ENCODE results near the gene NEK4. TPM values are rescaled to one million over a fixed set of nuclear protein-coding genes. Genes with fewer than 3 reads are reported as not detected.

The NEK4 gene
- total and polyA plus RNA-seq, 2 of the 13 experiments (the other 11 are each of a cell fraction or from before 2014, with no cell fraction given): 16.5 to 38.0 TPM

DNA sequence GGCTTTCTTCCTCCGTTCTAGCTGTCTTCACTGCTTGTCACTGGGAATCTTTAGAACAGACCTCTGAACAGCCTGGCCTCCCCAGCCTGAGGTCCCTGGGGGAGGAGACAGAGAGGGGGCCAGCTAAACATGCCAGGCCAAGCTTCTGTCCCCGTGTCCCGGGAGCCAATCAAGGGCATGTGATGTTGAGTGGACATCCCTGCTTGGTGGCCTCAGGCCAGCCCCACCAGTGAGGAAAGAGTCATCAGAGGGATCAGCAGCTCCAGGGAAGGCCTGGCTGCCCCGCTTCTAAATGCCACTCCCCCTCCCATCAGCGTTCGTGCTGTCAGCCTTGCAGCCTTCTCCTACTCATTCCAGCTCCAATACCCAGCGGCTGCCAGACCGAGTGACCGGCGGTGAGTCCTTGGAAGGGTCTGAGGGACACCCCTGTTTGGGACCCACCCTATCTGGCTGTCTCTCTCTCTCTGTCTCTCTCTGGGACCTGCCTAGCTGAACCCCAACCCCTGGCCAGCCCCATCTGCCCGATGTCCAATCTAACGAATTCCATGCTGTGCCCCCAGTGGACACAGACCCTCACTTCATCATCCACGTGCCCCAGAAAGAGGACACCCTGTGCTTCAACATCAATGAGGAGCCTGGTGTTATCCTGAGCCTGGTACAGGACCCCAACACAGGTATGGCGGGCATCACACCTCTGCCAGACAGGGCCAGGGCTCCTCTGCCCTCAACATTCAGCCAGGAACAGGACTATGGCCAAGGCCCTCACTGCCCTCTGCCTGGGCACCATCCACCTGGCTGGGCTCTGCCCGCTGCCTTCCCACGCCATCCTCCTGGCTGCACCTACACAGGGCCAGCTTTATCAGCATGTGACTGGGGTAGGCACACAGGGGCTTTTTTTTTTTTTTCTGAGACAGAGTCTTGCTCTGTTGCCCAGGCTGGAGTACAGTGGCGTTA lies 17.2 kb upstream of the NEK4 start (continued):
- TF ChIP-seq, protein P1, sequence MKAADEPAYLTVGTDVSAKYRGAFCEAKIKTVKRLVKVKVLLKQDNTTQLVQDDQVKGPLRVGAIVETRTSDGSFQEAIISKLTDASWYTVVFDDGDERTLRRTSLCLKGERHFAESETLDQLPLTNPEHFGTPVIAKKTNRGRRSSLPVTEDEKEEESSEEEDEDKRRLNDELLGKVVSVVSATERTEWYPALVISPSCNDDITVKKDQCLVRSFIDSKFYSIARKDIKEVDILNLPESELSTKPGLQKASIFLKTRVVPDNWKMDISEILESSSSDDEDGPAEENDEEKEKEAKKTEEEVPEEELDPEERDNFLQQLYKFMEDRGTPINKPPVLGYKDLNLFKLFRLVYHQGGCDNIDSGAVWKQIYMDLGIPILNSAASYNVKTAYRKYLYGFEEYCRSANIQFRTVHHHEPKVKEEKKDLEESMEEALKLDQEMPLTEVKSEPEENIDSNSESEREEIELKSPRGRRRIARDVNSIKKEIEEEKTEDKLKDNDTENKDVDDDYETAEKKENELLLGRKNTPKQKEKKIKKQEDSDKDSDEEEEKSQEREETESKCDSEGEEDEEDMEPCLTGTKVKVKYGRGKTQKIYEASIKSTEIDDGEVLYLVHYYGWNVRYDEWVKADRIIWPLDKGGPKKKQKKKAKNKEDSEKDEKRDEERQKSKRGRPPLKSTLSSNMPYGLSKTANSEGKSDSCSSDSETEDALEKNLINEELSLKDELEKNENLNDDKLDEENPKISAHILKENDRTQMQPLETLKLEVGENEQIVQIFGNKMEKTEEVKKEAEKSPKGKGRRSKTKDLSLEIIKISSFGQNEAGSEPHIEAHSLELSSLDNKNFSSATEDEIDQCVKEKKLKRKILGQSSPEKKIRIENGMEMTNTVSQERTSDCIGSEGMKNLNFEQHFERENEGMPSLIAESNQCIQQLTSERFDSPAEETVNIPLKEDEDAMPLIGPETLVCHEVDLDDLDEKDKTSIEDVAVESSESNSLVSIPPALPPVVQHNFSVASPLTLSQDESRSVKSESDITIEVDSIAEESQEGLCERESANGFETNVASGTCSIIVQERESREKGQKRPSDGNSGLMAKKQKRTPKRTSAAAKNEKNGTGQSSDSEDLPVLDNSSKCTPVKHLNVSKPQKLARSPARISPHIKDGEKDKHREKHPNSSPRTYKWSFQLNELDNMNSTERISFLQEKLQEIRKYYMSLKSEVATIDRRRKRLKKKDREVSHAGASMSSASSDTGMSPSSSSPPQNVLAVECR (CRISPR knock-in tag; IDR thresholded peaks at IDR 0.05; ENCODE audit: borderline replicate concordance): peak; percentile 61; the same call in 1 of the 2 replicates
- TF ChIP-seq, protein P2, sequence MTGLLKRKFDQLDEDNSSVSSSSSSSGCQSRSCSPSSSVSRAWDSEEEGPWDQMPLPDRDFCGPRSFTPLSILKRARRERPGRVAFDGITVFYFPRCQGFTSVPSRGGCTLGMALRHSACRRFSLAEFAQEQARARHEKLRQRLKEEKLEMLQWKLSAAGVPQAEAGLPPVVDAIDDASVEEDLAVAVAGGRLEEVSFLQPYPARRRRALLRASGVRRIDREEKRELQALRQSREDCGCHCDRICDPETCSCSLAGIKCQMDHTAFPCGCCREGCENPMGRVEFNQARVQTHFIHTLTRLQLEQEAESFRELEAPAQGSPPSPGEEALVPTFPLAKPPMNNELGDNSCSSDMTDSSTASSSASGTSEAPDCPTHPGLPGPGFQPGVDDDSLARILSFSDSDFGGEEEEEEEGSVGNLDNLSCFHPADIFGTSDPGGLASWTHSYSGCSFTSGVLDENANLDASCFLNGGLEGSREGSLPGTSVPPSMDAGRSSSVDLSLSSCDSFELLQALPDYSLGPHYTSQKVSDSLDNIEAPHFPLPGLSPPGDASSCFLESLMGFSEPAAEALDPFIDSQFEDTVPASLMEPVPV (CRISPR knock-in tag; IDR thresholded peaks at IDR 0.05): no peak
- TF ChIP-seq, protein P3, sequence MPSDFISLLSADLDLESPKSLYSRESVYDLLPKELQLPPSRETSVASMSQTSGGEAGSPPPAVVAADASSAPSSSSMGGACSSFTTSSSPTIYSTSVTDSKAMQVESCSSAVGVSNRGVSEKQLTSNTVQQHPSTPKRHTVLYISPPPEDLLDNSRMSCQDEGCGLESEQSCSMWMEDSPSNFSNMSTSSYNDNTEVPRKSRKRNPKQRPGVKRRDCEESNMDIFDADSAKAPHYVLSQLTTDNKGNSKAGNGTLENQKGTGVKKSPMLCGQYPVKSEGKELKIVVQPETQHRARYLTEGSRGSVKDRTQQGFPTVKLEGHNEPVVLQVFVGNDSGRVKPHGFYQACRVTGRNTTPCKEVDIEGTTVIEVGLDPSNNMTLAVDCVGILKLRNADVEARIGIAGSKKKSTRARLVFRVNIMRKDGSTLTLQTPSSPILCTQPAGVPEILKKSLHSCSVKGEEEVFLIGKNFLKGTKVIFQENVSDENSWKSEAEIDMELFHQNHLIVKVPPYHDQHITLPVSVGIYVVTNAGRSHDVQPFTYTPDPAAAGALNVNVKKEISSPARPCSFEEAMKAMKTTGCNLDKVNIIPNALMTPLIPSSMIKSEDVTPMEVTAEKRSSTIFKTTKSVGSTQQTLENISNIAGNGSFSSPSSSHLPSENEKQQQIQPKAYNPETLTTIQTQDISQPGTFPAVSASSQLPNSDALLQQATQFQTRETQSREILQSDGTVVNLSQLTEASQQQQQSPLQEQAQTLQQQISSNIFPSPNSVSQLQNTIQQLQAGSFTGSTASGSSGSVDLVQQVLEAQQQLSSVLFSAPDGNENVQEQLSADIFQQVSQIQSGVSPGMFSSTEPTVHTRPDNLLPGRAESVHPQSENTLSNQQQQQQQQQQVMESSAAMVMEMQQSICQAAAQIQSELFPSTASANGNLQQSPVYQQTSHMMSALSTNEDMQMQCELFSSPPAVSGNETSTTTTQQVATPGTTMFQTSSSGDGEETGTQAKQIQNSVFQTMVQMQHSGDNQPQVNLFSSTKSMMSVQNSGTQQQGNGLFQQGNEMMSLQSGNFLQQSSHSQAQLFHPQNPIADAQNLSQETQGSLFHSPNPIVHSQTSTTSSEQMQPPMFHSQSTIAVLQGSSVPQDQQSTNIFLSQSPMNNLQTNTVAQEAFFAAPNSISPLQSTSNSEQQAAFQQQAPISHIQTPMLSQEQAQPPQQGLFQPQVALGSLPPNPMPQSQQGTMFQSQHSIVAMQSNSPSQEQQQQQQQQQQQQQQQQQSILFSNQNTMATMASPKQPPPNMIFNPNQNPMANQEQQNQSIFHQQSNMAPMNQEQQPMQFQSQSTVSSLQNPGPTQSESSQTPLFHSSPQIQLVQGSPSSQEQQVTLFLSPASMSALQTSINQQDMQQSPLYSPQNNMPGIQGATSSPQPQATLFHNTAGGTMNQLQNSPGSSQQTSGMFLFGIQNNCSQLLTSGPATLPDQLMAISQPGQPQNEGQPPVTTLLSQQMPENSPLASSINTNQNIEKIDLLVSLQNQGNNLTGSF (CRISPR knock-in tag; IDR thresholded peaks at IDR 0.05): no peak
- TF ChIP-seq, protein P4, sequence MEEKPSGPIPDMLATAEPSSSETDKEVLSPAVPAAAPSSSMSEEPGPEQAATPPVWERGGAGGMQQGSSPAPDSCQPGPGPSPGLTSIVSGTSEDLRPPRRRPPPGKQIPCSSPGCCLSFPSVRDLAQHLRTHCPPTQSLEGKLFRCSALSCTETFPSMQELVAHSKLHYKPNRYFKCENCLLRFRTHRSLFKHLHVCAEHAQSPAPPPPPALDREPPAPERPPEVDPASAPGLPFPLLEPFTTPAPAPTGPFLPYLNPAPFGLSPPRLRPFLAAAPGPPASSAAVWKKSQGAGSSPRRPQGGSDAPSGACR (CRISPR knock-in tag; IDR thresholded peaks at IDR 0.05): 0 out of 2 replicates have a peak, but pooled peaks have one; percentile 47
- TF ChIP-seq SRY (CRISPR knock-in tag; IDR thresholded peaks at IDR 0.05) (no peak), ZNF382 (CRISPR knock-in tag; IDR thresholded peaks at IDR 0.05; ENCODE audit: borderline replicate concordance) (no peak), MYC (CRISPR knock-in tag; IDR thresholded peaks at IDR 0.05; ENCODE audit: borderline replicate concordance) (no peak; the same call in 1 of the 2 replicates), CENPX (CRISPR knock-in tag; IDR thresholded peaks at IDR 0.05) (no peak), CENPT (CRISPR knock-in tag; IDR thresholded peaks at IDR 0.05; ENCODE audit: low read depth) (no peak)
- TF ChIP-seq, protein P5, sequence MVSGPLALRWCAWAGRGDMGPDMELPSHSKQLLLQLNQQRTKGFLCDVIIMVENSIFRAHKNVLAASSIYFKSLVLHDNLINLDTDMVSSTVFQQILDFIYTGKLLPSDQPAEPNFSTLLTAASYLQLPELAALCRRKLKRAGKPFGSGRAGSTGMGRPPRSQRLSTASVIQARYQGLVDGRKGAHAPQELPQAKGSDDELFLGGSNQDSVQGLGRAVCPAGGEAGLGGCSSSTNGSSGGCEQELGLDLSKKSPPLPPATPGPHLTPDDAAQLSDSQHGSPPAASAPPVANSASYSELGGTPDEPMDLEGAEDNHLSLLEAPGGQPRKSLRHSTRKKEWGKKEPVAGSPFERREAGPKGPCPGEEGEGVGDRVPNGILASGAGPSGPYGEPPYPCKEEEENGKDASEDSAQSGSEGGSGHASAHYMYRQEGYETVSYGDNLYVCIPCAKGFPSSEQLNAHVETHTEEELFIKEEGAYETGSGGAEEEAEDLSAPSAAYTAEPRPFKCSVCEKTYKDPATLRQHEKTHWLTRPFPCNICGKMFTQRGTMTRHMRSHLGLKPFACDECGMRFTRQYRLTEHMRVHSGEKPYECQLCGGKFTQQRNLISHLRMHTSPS (CRISPR knock-in tag; IDR thresholded peaks at IDR 0.05; ENCODE audit: low read depth): peak; percentile 60; the same call in 1 of the 2 replicates
- TF ChIP-seq, protein P6, sequence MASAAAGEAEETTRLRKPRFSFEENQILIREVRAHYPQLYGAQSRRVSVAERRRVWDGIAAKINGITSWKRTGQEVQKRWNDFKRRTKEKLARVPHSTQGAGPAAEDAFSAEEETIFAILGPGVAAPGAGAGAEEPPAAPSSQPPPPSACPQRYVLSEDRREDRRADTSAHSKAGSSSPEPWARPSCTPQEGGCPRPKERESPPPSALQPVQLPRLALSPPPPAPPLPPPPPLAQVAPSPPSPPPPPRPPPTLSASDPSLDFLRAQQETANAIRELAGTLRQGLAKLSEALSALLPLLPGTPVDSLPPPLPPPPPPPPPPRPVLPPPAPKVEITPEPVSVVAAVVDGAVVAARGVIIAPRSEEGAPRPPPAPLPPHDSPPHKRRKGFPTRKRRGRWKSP (CRISPR knock-in tag; IDR thresholded peaks at IDR 0.05): no peak

Measured in HepG2 (cell line).